WTC11 (cell line): ENCODE measurements around the gene DTL. TPM values are rescaled to one million over a fixed set of nuclear protein-coding genes. Genes with fewer than 3 reads are reported as not detected.

ENCODE experiments used
- ATAC-seq: fragments of 200-7000 bp; cut with Tn5 transposase; 2 replicates; pipeline ENCODE4 v1.10.0; 2021; ENCODE audit warnings: mild to moderate bottlenecking, moderate library complexity
- CTCF ChIA-PET: fragments of 300-600 bp; sonication (Branson Sonifier 250); formaldehyde crosslinking; loops from one replicate; lab custom pipeline; 2021; ENCODE audit warnings: antibody characterized with exemption; lab: Charles Lee
- POLR2A ChIA-PET: fragments of 350-600 bp; sonication (Branson Sonifier 250); formaldehyde crosslinking; loops from one replicate; lab custom pipeline; 2021; ENCODE audit warnings: antibody characterized with exemption; lab: Charles Lee
- DNase-seq: peaks from one replicate; pipeline ENCODE4 v3.0.0; 2021; ENCODE audit warnings: low spot score
- H3K27ac Mint-ChIP-seq: 2 replicates; pipeline ENCODE4 v1.8.0; 2021; ENCODE audit warnings: mixed read lengths
- H3K27me3 Mint-ChIP-seq: 2 replicates; pipeline ENCODE4 v1.8.0; 2021; ENCODE audit warnings: low read depth, mild to moderate bottlenecking, moderate library complexity, mixed read lengths
- H3K36me3 Mint-ChIP-seq: 2 replicates; pipeline ENCODE4 v1.8.0; 2021; ENCODE audit warnings: mixed read lengths
- H3K4me1 Mint-ChIP-seq: 2 replicates; pipeline ENCODE4 v1.8.0; 2022; ENCODE audit warnings: mixed read lengths
- H3K4me3 Mint-ChIP-seq: 2 replicates; pipeline ENCODE4 v1.8.0; 2021; ENCODE audit warnings: mild to moderate bottlenecking, moderate library complexity, mixed read lengths
- H3K9me3 Mint-ChIP-seq: 2 replicates; pipeline ENCODE4 v1.8.0; 2021; ENCODE audit warnings: mixed read lengths
- E2F4 ChIP-seq: sonication (generic); formaldehyde crosslinking; IDR thresholded peaks from 2 replicates; pipeline ENCODE4 v1.8.1; 2022; ENCODE audit warnings: low read depth, mild to moderate bottlenecking, moderate library complexity, missing genetic modification reagents, borderline replicate concordance
- ELF4 ChIP-seq: sonication (generic); formaldehyde crosslinking; IDR thresholded peaks from 2 replicates; pipeline ENCODE4 v1.8.1; 2022; ENCODE audit warnings: low read depth, mild to moderate bottlenecking, moderate library complexity, missing genetic modification reagents
- FOXP1 ChIP-seq: sonication (generic); formaldehyde crosslinking; IDR thresholded peaks from 2 replicates; pipeline ENCODE4 v1.8.0; 2022; ENCODE audit warnings: missing genetic modification reagents, mild to moderate bottlenecking, moderate library complexity, borderline replicate concordance
- FOXP4 ChIP-seq: sonication (generic); formaldehyde crosslinking; IDR thresholded peaks from 2 replicates; pipeline ENCODE4 v1.8.0; 2022; ENCODE audit warnings: mild to moderate bottlenecking, missing genetic modification reagents
- MLX ChIP-seq: sonication (generic); formaldehyde crosslinking; IDR thresholded peaks from 2 replicates; pipeline ENCODE4 v1.8.1; 2023; ENCODE audit warnings: mild to moderate bottlenecking, missing genetic modification reagents, moderate library complexity
- NR3C1 ChIP-seq: sonication (generic); formaldehyde crosslinking; conservative IDR thresholded peaks from 2 replicates; pipeline ENCODE4 v1.8.1; 2023; ENCODE audit warnings: low read depth, mild to moderate bottlenecking, missing genetic modification reagents
- SMAD4 ChIP-seq: sonication (generic); formaldehyde crosslinking; IDR thresholded peaks from 2 replicates; pipeline ENCODE4 v1.8.0; 2022; ENCODE audit warnings: mild to moderate bottlenecking, missing genetic modification reagents
- TCF7 ChIP-seq: sonication (generic); formaldehyde crosslinking; IDR thresholded peaks from 2 replicates; pipeline ENCODE4 v1.8.0; 2022; ENCODE audit warnings: mild to moderate bottlenecking, low read depth, missing genetic modification reagents, moderate library complexity
- TEAD1 ChIP-seq: sonication (generic); formaldehyde crosslinking; IDR thresholded peaks from 2 replicates; pipeline ENCODE4 v1.8.0; 2022; ENCODE audit warnings: mild to moderate bottlenecking, missing genetic modification reagents
- ZMAT4 ChIP-seq: fragments of 250-450 bp; sonication (Bioruptor Pico); IDR thresholded peaks from 2 replicates; pipeline ENCODE4 v1.9.0; 2021; ENCODE audit warnings: mild to moderate bottlenecking
- ZNF532 ChIP-seq: fragments of 250-450 bp; sonication (Bioruptor Pico); IDR thresholded peaks from 2 replicates; pipeline ENCODE4 v1.9.0; 2021; ENCODE audit warnings: mild to moderate bottlenecking, borderline replicate concordance
- total RNA-seq: library from RNA; stranded (reverse); gene quantifications from 3 replicates; pipeline ENCODE4 v1.2.3, GENCODE V29; 2021

Gene DTL
- total RNA-seq, 1 experiment from 2014 or later = 52.3 TPM

- peaks cover 67% of the 10 kb centered on the region for H3K36me3 Mint-ChIP-seq
- H3K27me3 Mint-ChIP-seq = no peaks in the 10 kb centered on the region
- ChIA-PET CTCF (interaction anchor here (0.6 to 2.8 kb wide), 4 partner anchors 37 to 817 kb away, joined by 3 to 42 read pairs (median 4); partner anchors contain the start of genes DTL and INTS7), POLR2A (no interaction called here)
- ATAC-seq (no peak), DNase-seq (no peak)
- H3K4me1 Mint-ChIP-seq = no peaks in the 10 kb centered on the region
- H3K9me3 Mint-ChIP-seq = no peaks in the 10 kb centered on the region
- H3K27ac Mint-ChIP-seq = no peak overlapping the region
- TF ChIP-seq E2F4 (CRISPR knock-in tag) (no peak), TCF7 (CRISPR knock-in tag) (no peak)
- no peak overlapping the region for H3K4me3 Mint-ChIP-seq
These were observed 36.5 kb downstream of the DTL start for GRCh38 chr1:212072047-212072446.

GRCh38 chr1:212073490-212073889 is 37.9 kb downstream of the DTL start:
- Mint-ChIP-seq H3K36me3 (peaks cover 56% of the 10 kb centered on the region), H3K9me3 (no peaks in the 10 kb centered on the region), H3K27ac (no peak overlapping the region), H3K27me3 (no peaks in the 10 kb centered on the region), H3K4me1 (no peaks in the 10 kb centered on the region), H3K4me3 (no peak overlapping the region)
- DNase-seq (no peak), ATAC-seq (no peak)
- TF ChIP-seq ZMAT4 (CRISPR knock-in tag) (no peak), TEAD1 (CRISPR knock-in tag) (no peak), SMAD4 (CRISPR knock-in tag) (no peak), ZNF532 (CRISPR knock-in tag) (no peak)
- ChIA-PET CTCF (interaction anchor here (1.5 kb wide), 1 partner anchor 38 kb away, joined by 4 read pairs; the partner anchor contains the start of genes DTL and INTS7), POLR2A (no interaction called here)

- TF ChIP-seq ELF4 (no peak), MLX (CRISPR knock-in tag) (no peak), FOXP4 (CRISPR knock-in tag) (no peak), E2F4 (CRISPR knock-in tag) (no peak), NR3C1 (CRISPR knock-in tag) (no peak), FOXP1 (no peak)
- ATAC-seq = no peak
- Mint-ChIP-seq H3K27ac (no peak overlapping the region), H3K4me1 (no peaks in the 10 kb centered on the region), H3K4me3 (no peak overlapping the region), H3K9me3 (no peaks in the 10 kb centered on the region), H3K36me3 (peaks cover 55% of the 10 kb centered on the region), H3K27me3 (no peaks in the 10 kb centered on the region)
- no peak for DNase-seq
- ChIA-PET POLR2A (no interaction called here), CTCF (no interaction called here)
These were observed 38.8 kb downstream of the DTL start for GRCh38 chr1:212074313-212074712.
